H1 (cell line): ENCODE data around the gene MTMR1. TPM values are rescaled to one million over a fixed set of nuclear protein-coding genes. Genes with fewer than 3 reads are reported as not detected.

ENCODE experiments used
- CTCF ChIA-PET: fragments of 300-600 bp; sonication (Branson Sonifier 250); formaldehyde crosslinking; loops from one replicate; lab custom pipeline; 2021; ENCODE audit not compliant: partially characterized antibody; lab: Charles Lee
- POLR2A ChIA-PET: fragments of 300-600 bp; sonication (Branson Sonifier 250); formaldehyde crosslinking; loops from one replicate; lab custom pipeline; 2021; ENCODE audit warnings: inconsistent platforms; ENCODE audit not compliant: partially characterized antibody; lab: Charles Lee
- DNase-seq, 2 experiments: peaks; one replicate each; pipeline versions ENCODE4 v3.0.0 to v3.0.0-alpha.2; 2010 to 2022; ENCODE audit warnings: low spot score in 2 of 2, low read depth in 1 of 2, mixed read lengths in 1 of 2
- FAIRE-seq: peaks from 2 replicates; lab custom pipeline; 2011; peaks lifted over from hg19 to GRCh38; lab: Jason Lieb, UNC
- H2AFZ ChIP-seq: 2 replicates; pipeline ENCODE4 v1.8.1; 2012; ENCODE audit warnings: low read length, inconsistent platforms
- H2AK5ac ChIP-seq: 2 replicates; pipeline ENCODE4 v1.6.1; 2013; ENCODE audit warnings: low read depth, low read length
- H2BK120ac ChIP-seq: replicated peaks from 2 replicates; pipeline ENCODE3; 2013; ENCODE audit warnings: low read depth, low read length, inconsistent platforms
- H2BK12ac ChIP-seq: 2 replicates; pipeline ENCODE4 v1.6.1; 2013; ENCODE audit warnings: low read depth, low read length
- H2BK15ac ChIP-seq: 2 replicates; pipeline ENCODE4 v1.6.1; 2013; ENCODE audit warnings: low read length
- H2BK20ac ChIP-seq: 2 replicates; pipeline ENCODE4 v1.6.1; 2013; ENCODE audit warnings: low read length
- H2BK5ac ChIP-seq: 2 replicates; pipeline ENCODE4 v1.6.1; 2013; ENCODE audit warnings: low read depth, low read length
- H3K14ac ChIP-seq: 2 replicates; pipeline ENCODE4 v1.6.1; 2013; ENCODE audit warnings: inconsistent platforms; ENCODE audit not compliant: insufficient read length
- H3K18ac ChIP-seq: 2 replicates; pipeline ENCODE4 v1.6.1; 2013; ENCODE audit warnings: low read length; ENCODE audit errors: extremely low read depth
- H3K23ac ChIP-seq: 2 replicates; pipeline ENCODE4 v1.6.1; 2013; ENCODE audit warnings: inconsistent platforms; ENCODE audit not compliant: insufficient read length
- H3K23me2 ChIP-seq: 2 replicates; pipeline ENCODE4 v1.6.1; 2013; ENCODE audit warnings: low read depth, low read length
- H3K27ac ChIP-seq: 2 replicates; pipeline ENCODE4 v1.6.1; 2011; ENCODE audit warnings: low read depth, low read length, inconsistent platforms
- H3K27me3 ChIP-seq, 4 experiments: replicated peaks in 1 of 4; 1 replicate in 1 of 4; 2 replicates in 3 of 4; pipeline versions ENCODE4 v1.6.1 to v1.8.1; 2011 to 2013; ENCODE audit warnings: low read length in 3 of 4, mild to moderate bottlenecking in 3 of 4, inconsistent platforms in 2 of 4, mixed read lengths in 2 of 4, moderate library complexity in 1 of 4; ENCODE audit not compliant: control insufficient read depth in 3 of 4, insufficient read depth in 3 of 4; ENCODE audit errors: extremely low read depth in 1 of 4
- H3K36me3 ChIP-seq, 4 experiments: 2 replicates each; pipeline versions ENCODE4 v1.6.1 to v1.8.1; 2011 to 2013; ENCODE audit warnings: mild to moderate bottlenecking in 4 of 4, low read length in 3 of 4, moderate library complexity in 2 of 4, control low read depth in 1 of 4, inconsistent platforms in 1 of 4; ENCODE audit not compliant: insufficient read depth in 4 of 4, control insufficient read depth in 2 of 4
- H3K4ac ChIP-seq: replicated peaks from 2 replicates; pipeline ENCODE3; 2013; ENCODE audit warnings: low read length, low read depth, mixed read lengths, inconsistent platforms; ENCODE audit not compliant: insufficient read length
- H3K4me1 ChIP-seq, 4 experiments: replicated peaks in 1 of 4; 1 replicate in 1 of 4; 2 replicates in 3 of 4; pipeline versions ENCODE4 v1.6.1 to v1.8.1; 2011 to 2013; ENCODE audit warnings: low read length in 3 of 4, inconsistent platforms in 2 of 4, mixed read lengths in 1 of 4; ENCODE audit not compliant: insufficient read depth in 4 of 4, control insufficient read depth in 3 of 4
- H3K4me2 ChIP-seq, 2 experiments: 2 replicates each; pipeline versions ENCODE4 v1.6.1 to v1.8.1; 2011 to 2013; ENCODE audit warnings: low read depth in 2 of 2, low read length in 2 of 2, control low read depth in 1 of 2, inconsistent platforms in 1 of 2, mild to moderate bottlenecking in 1 of 2; ENCODE audit not compliant: insufficient read depth in 1 of 2
- H3K4me3 ChIP-seq, 4 experiments: fragments of 200-600, 300-600 bp in 1 of 4; sonication (generic), shearing (Covaris generic), sonication (Bioruptor Twin) in 1 of 4; 2 replicates each; pipeline versions ENCODE4 v1.5.1 to v1.8.1; 2011 to 2016; ENCODE audit warnings: low read length in 4 of 4, low read depth in 3 of 4, control low read depth in 2 of 4, inconsistent platforms in 2 of 4, mild to moderate bottlenecking in 2 of 4, mixed read lengths in 1 of 4, moderate library complexity in 1 of 4; ENCODE audit not compliant: insufficient read depth in 2 of 4; ENCODE audit errors: extremely low read depth in 1 of 4
- H3K56ac ChIP-seq: replicated peaks from 2 replicates; pipeline ENCODE3; 2013; ENCODE audit warnings: low read depth, mild to moderate bottlenecking, mixed read lengths, low read length, inconsistent platforms; ENCODE audit not compliant: insufficient read length
- H3K79me1 ChIP-seq: 2 replicates; pipeline ENCODE4 v1.6.1; 2013; ENCODE audit warnings: low read depth, low read length, control low read depth
- H3K79me2 ChIP-seq, 2 experiments: 2 replicates each; pipeline versions ENCODE4 v1.6.1 to v1.8.1; 2012 to 2013; ENCODE audit warnings: low read length in 2 of 2, mild to moderate bottlenecking in 2 of 2, inconsistent platforms in 1 of 2; ENCODE audit not compliant: insufficient read depth in 2 of 2, control insufficient read depth in 1 of 2
- H3K9ac ChIP-seq, 4 experiments: replicated peaks in 1 of 4; 1 replicate in 1 of 4; 2 replicates in 3 of 4; pipeline versions ENCODE4 v1.6.1 to v1.8.1; 2011 to 2013; ENCODE audit warnings: low read depth in 3 of 4, low read length in 3 of 4, control low read depth in 2 of 4, mild to moderate bottlenecking in 2 of 4, moderate library complexity in 2 of 4, inconsistent platforms in 1 of 4; ENCODE audit errors: extremely low read depth in 1 of 4
- H3K9me3 ChIP-seq, 2 experiments: 2 replicates each; pipeline versions ENCODE4 v1.6.1 to v1.8.1; 2012 to 2013; ENCODE audit warnings: mild to moderate bottlenecking in 2 of 2, moderate library complexity in 2 of 2, control low read depth in 1 of 2, inconsistent platforms in 1 of 2, low read depth in 1 of 2, low read length in 1 of 2, mixed read lengths in 1 of 2; ENCODE audit not compliant: insufficient read depth in 2 of 2
- H4K20me1 ChIP-seq, 2 experiments: replicated peaks in 1 of 2; 2 replicates each; pipeline versions ENCODE3 to v1.8.1; 2011 to 2013; ENCODE audit warnings: inconsistent platforms in 2 of 2, low read length in 2 of 2, mild to moderate bottlenecking in 1 of 2; ENCODE audit not compliant: insufficient read depth in 2 of 2, control insufficient read depth in 1 of 2
- H4K5ac ChIP-seq: 2 replicates; pipeline ENCODE4 v1.6.1; 2013; ENCODE audit warnings: low read length, low read depth, mixed read lengths, inconsistent platforms; ENCODE audit not compliant: insufficient read length
- H4K8ac ChIP-seq: 2 replicates; pipeline ENCODE4 v1.8.0; 2013; ENCODE audit warnings: mild to moderate bottlenecking, moderate library complexity, low read length, inconsistent platforms; ENCODE audit not compliant: insufficient read depth; ENCODE audit errors: extremely low read depth
- H4K91ac ChIP-seq: replicated peaks from 2 replicates; pipeline ENCODE3; 2013; ENCODE audit warnings: low read length, mixed read lengths, inconsistent platforms; ENCODE audit not compliant: insufficient read length
- ASH2L ChIP-seq: fragments of 200-600, 300-600 bp; sonication (generic); IDR thresholded peaks from one replicate; pipeline ENCODE4 v1.7.1; 2017; ENCODE audit warnings: low read length
- CTBP2 ChIP-seq: IDR thresholded peaks from 2 replicates; pipeline ENCODE4 v1.7.0; 2011; ENCODE audit warnings: borderline replicate concordance, mild to moderate bottlenecking, moderate library complexity, mixed read lengths, low read length; ENCODE audit not compliant: insufficient read depth, insufficient read length
- CTCF ChIP-seq, 3 experiments: IDR thresholded peaks; 1 replicate in 2 of 3; 2 replicates in 1 of 3; pipeline versions ENCODE4 v1.5.1 to v1.6.1; 2011; ENCODE audit warnings: low read length in 3 of 3, mild to moderate bottlenecking in 3 of 3, inconsistent platforms in 2 of 3, low read depth in 1 of 3, moderate library complexity in 1 of 3; ENCODE audit not compliant: insufficient read depth in 1 of 3; ENCODE audit errors: control extremely low read depth in 1 of 3
- FOSL1 ChIP-seq: IDR thresholded peaks from 2 replicates; pipeline ENCODE4 v1.6.1; 2011; ENCODE audit warnings: mild to moderate bottlenecking, low read depth, low read length, moderate library complexity; ENCODE audit not compliant: insufficient read depth
- NRF1 ChIP-seq: IDR thresholded peaks from 2 replicates; pipeline ENCODE4 v1.6.1; 2011; ENCODE audit warnings: mild to moderate bottlenecking, low read depth, low read length, improper control_type of control experiment
- RFX5 ChIP-seq: IDR thresholded peaks from 2 replicates; pipeline ENCODE4 v1.6.1; 2011; ENCODE audit warnings: low read depth, low read length, improper control_type of control experiment, borderline replicate concordance
- SAP30 ChIP-seq: fragments of 300-600 bp; sonication (generic); IDR thresholded peaks from 2 replicates; pipeline ENCODE4 v1.7.1; 2012; ENCODE audit warnings: low read length, moderate library complexity, mild to moderate bottlenecking, inconsistent platforms; ENCODE audit not compliant: insufficient read depth, insufficient replicate concordance
- SP1 ChIP-seq: IDR thresholded peaks from 2 replicates; pipeline ENCODE4 v1.6.1; 2011; ENCODE audit warnings: low read depth, low read length
- SP2 ChIP-seq: IDR thresholded peaks from 2 replicates; pipeline ENCODE4 v1.6.1; 2012; ENCODE audit warnings: mild to moderate bottlenecking, low read length, inconsistent platforms
- SRF ChIP-seq: IDR thresholded peaks from 2 replicates; pipeline ENCODE4 v1.6.1; 2011; ENCODE audit warnings: mild to moderate bottlenecking, low read depth, low read length, moderate library complexity
- TCF12 ChIP-seq: IDR thresholded peaks from 2 replicates; pipeline ENCODE4 v1.6.1; 2011; ENCODE audit warnings: low read depth, mild to moderate bottlenecking, low read length
- YY1 ChIP-seq: IDR thresholded peaks from 2 replicates; pipeline ENCODE4 v1.6.1; 2011; ENCODE audit warnings: low read depth, mild to moderate bottlenecking, low read length
- WGBS, 2 experiments: shearing (Covaris generic) in 1 of 2; methylation state at CpG; one replicate each; pipeline versions ENCODE4 v1.1.6 to v1.1.7; 2013 to 2015; ENCODE audit warnings: low lambda C conversion rate in 2 of 2, mixed read lengths in 2 of 2, inconsistent platforms in 1 of 2, low coverage in 1 of 2, missing lambda C conversion rate in 1 of 2; ENCODE audit not compliant: insufficient replicate concordance in 2 of 2, insufficient coverage in 1 of 2, insufficient read length in 1 of 2; ENCODE audit errors: extremely low coverage in 1 of 2, missing lambda C conversion rate in 1 of 2; 5-methylcytosine and 5-hydroxymethylcytosine counted together
- polyA plus RNA-seq, 7 experiments: library from polyadenylated mRNA; depleted of rRNA in 3 of 7; stranded (reverse) in 5 of 7; unstranded in 2 of 7; fragments of >200 nt in 5 of 7; fragments of 200-250 nt in 2 of 7; gene quantifications; 1 replicate in 5 of 7; 2 replicates in 1 of 7; 4 replicates in 1 of 7; pipeline versions ENCODE4 v1.2.1 to v1.2.3, GENCODE V29; 2011 to 2013; ENCODE audit warnings: missing spikeins in 2 of 7, mixed read lengths in 2 of 7
- total RNA-seq: library from RNA; stranded (reverse); fragmentation: NEBNext Ultra II Directional; extraction: Animal tissue kit (Norgen Biotek cat#: 25700); gene quantifications from 2 replicates; pipeline ENCODE4 v1.2.1, GENCODE V29; 2021

Gene MTMR1
- total and polyA plus RNA-seq, 2 of the 8 experiments (the other 6 are each of a cell fraction or from before 2014, with no cell fraction given) = 15.1 to 23.8 TPM

- H3K4me1 ChIP-seq = peaks cover 0 to under 1% (median 0%) of the 10 kb centered on the region in 4 experiments; a peak in 1 of 7 replicates
- no peaks in the 10 kb centered on the region; a peak in 1 of 8 replicates for H3K36me3 ChIP-seq
- H3K4me3 ChIP-seq = no peak overlapping the region
- CTCF ChIA-PET = interaction anchor here (0.6 to 1.4 kb wide), 3 partner anchors 17 to 818 kb away, joined by 3 to 6 read pairs (median 5); no protein-coding TSS in a partner anchor
- H3K18ac ChIP-seq = no peak overlapping the region
- peaks cover 0 to 3% of the 10 kb centered on the region in 2 experiments; a peak in 2 of 4 replicates for H3K79me2 ChIP-seq
- FAIRE-seq (no peak), DNase-seq (no peak)
- H2BK5ac ChIP-seq = no peak overlapping the region
- H3K23me2 ChIP-seq = no peaks in the 10 kb centered on the region; the same call in 1 of the 2 replicates
- 88% methylated on average over 2 of the region's 2 CpGs; no CpG with 5 or more reads in 1 of the 2 experiments for WGBS, 2 experiments
- no peaks in the 10 kb centered on the region for H3K79me1 ChIP-seq
- no peak overlapping the region for H4K5ac ChIP-seq
- H3K23ac ChIP-seq = no peak overlapping the region
- no peak overlapping the region for H4K91ac ChIP-seq
- no peak overlapping the region for H3K4me2 ChIP-seq
- no peak overlapping the region for H3K4ac ChIP-seq
- POLR2A ChIA-PET = no interaction called here
- H3K27me3 ChIP-seq = no peaks in the 10 kb centered on the region
- H2AFZ ChIP-seq = no peak overlapping the region
- H2AK5ac ChIP-seq = no peak overlapping the region
- no peak overlapping the region for H2BK15ac ChIP-seq
- no peak overlapping the region for H2BK20ac ChIP-seq
- H3K27ac ChIP-seq = no peak overlapping the region
- H3K56ac ChIP-seq = no peak overlapping the region
- no peaks in the 10 kb centered on the region for H3K9me3 ChIP-seq
- H4K8ac ChIP-seq = no peak overlapping the region
- H3K14ac ChIP-seq = no peak overlapping the region
- no peak overlapping the region for H3K9ac ChIP-seq
- no peak overlapping the region for H2BK120ac ChIP-seq
- H4K20me1 ChIP-seq = no peaks in the 10 kb centered on the region
- H2BK12ac ChIP-seq = no peak overlapping the region
- TF ChIP-seq SAP30 (no peak), RFX5 (no peak), ASH2L (no peak), FOSL1 (no peak), CTCF (IDR thresholded peaks at IDR 0.05; ENCODE audit: control extremely low read depth in 1 of 3, insufficient read depth in 1 of 3, low read depth in 1 of 3, low read length in 3 of 3) (no peak), TCF12 (no peak), NRF1 (no peak), SP1 (no peak), YY1 (no peak), CTBP2 (no peak), SP2 (no peak), SRF (no peak)
These were observed 5.8 kb downstream of the MTMR1 start for GRCh38 chrX:150698981-150699380.
